Upper lobe of left lung (tissue), 4 donors: ENCODE measurements around the gene AMDHD2.

Source experiments
- EP300 ChIP-seq, 4 donors: sonication (generic); formaldehyde crosslinking; IDR thresholded peaks; one replicate each; pipeline ENCODE4 v1.5.1; 2017; ENCODE audit warnings: antibody characterized with exemption in 4 of 4, control low read depth in 2 of 4
- POLR2A ChIP-seq, 4 donors: fragments of 450-650 bp; IDR thresholded peaks; one replicate each; pipeline ENCODE4 v1.5.1; 2016 to 2017; ENCODE audit warnings: antibody characterized with exemption in 4 of 4, mild to moderate bottlenecking in 2 of 4
- POLR2AphosphoS5 ChIP-seq, 2 donors: sonication (generic); formaldehyde crosslinking; IDR thresholded peaks; one replicate each; pipeline ENCODE4 v1.5.1; 2017; ENCODE audit warnings: antibody characterized with exemption in 2 of 2
- TF ChIP-seq, protein P1 (sequence below), 6 experiments: fragments of 450-650 bp in 4 of 6; fragments of 200-600 bp in 2 of 6; sonication (generic) in 2 of 6; IDR thresholded peaks; one replicate each; pipeline ENCODE4 v1.5.1; 2016 to 2019; ENCODE audit warnings: antibody characterized with exemption in 6 of 6

GRCh38 chr16:2492292-2492691, 27.9 kb upstream of the AMDHD2 start:
- TF ChIP-seq, protein P1, sequence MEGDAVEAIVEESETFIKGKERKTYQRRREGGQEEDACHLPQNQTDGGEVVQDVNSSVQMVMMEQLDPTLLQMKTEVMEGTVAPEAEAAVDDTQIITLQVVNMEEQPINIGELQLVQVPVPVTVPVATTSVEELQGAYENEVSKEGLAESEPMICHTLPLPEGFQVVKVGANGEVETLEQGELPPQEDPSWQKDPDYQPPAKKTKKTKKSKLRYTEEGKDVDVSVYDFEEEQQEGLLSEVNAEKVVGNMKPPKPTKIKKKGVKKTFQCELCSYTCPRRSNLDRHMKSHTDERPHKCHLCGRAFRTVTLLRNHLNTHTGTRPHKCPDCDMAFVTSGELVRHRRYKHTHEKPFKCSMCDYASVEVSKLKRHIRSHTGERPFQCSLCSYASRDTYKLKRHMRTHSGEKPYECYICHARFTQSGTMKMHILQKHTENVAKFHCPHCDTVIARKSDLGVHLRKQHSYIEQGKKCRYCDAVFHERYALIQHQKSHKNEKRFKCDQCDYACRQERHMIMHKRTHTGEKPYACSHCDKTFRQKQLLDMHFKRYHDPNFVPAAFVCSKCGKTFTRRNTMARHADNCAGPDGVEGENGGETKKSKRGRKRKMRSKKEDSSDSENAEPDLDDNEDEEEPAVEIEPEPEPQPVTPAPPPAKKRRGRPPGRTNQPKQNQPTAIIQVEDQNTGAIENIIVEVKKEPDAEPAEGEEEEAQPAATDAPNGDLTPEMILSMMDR (IDR thresholded peaks at IDR 0.05): no peak
- TF ChIP-seq EP300 (IDR thresholded peaks at IDR 0.05): no peak
- TF ChIP-seq POLR2A (IDR thresholded peaks at IDR 0.05): no peak
- no peak for TF ChIP-seq POLR2AphosphoS5 (IDR thresholded peaks at IDR 0.05)
